ENCODE data around the gene MAP2K5.

The MAP2K5 gene

GRCh38 chr15:67723294-67724024 lies 181.0 kb downstream of the MAP2K5 start:
- DNase-seq (ENCODE audit: low read depth), result no peak

- no peak for DNase-seq (ENCODE audit: low read depth)
Observed at GRCh38 chr15:67724691-67725375, 182.3 kb downstream of the MAP2K5 start.

- no peak for DNase-seq (ENCODE audit: low read depth)
Observed at GRCh38 chr15:67730135-67730534, 187.6 kb downstream of the MAP2K5 start.

GRCh38 chr15:67731112-67731721 lies 188.7 kb downstream of the MAP2K5 start:
- no peak for DNase-seq (ENCODE audit: low read depth)

- no peak for DNase-seq (ENCODE audit: low read depth)
Observed at GRCh38 chr15:67732164-67732563, 189.7 kb downstream of the MAP2K5 start.

- DNase-seq (ENCODE audit: low read depth), result no peak
Observed at GRCh38 chr15:67732671-67733374, 190.3 kb downstream of the MAP2K5 start.

GRCh38 chr15:67735896-67736295 lies 193.4 kb downstream of the MAP2K5 start:
- no peak for DNase-seq (ENCODE audit: low read depth)

GRCh38 chr15:67736810-67737209 lies 194.3 kb downstream of the MAP2K5 start:
- no peak for DNase-seq (ENCODE audit: low read depth)

GRCh38 chr15:67738056-67738455 lies 195.6 kb downstream of the MAP2K5 start:
- no peak for DNase-seq (ENCODE audit: low read depth)

- no peak for DNase-seq (ENCODE audit: low read depth)
Observed at GRCh38 chr15:67740405-67740804, 197.9 kb downstream of the MAP2K5 start.

GRCh38 chr15:67741308-67741707 lies 198.8 kb downstream of the MAP2K5 start:
- DNase-seq (ENCODE audit: low read depth), result no peak

- DNase-seq (ENCODE audit: low read depth), result no peak
Observed at GRCh38 chr15:67743558-67743957, 201.1 kb downstream of the MAP2K5 start.

- DNase-seq (ENCODE audit: low read depth), result no peak
Observed at GRCh38 chr15:67744331-67745072, 202.0 kb downstream of the MAP2K5 start.

GRCh38 chr15:67745073-67746006 lies 202.8 kb downstream of the MAP2K5 start:
- DNase-seq (ENCODE audit: low read depth), result no peak

- DNase-seq (ENCODE audit: low read depth), result no peak
Observed at GRCh38 chr15:67746022-67746421, 203.5 kb downstream of the MAP2K5 start.

GRCh38 chr15:67746450-67746849 lies 203.9 kb downstream of the MAP2K5 start:
- DNase-seq (ENCODE audit: low read depth), result no peak

GRCh38 chr15:67747921-67748320 lies 205.4 kb downstream of the MAP2K5 start:
- no peak for DNase-seq (ENCODE audit: low read depth)

- DNase-seq (ENCODE audit: low read depth), result no peak
Observed at GRCh38 chr15:67750371-67750770, 207.9 kb downstream of the MAP2K5 start.

- no peak for DNase-seq (ENCODE audit: low read depth)
Observed at GRCh38 chr15:67753891-67754290, 211.4 kb downstream of the MAP2K5 start.

- no peak for DNase-seq (ENCODE audit: low read depth)
Observed at GRCh38 chr15:67755264-67755663, 212.8 kb downstream of the MAP2K5 start.

- DNase-seq (ENCODE audit: low read depth), result no peak
Observed at GRCh38 chr15:67755936-67756335, 213.4 kb downstream of the MAP2K5 start.
